Islet of Langerhans (tissue), 1 donor: ENCODE data around the gene COX6B2.
A peak's percentile ranks its signal among the peaks of the same experiment; 100 is the strongest.
"Not testable (repeated sequence)": the region's sequence is repeated elsewhere in the genome, so short reads cannot be mapped to it uniquely, and the experiment has no call there.

ENCODE experiments used
- FAIRE-seq: peaks from one replicate; lab custom pipeline; 2011; peaks lifted over from hg19 to GRCh38; lab: Jason Lieb, UNC

COX6B2 gene

DNA sequence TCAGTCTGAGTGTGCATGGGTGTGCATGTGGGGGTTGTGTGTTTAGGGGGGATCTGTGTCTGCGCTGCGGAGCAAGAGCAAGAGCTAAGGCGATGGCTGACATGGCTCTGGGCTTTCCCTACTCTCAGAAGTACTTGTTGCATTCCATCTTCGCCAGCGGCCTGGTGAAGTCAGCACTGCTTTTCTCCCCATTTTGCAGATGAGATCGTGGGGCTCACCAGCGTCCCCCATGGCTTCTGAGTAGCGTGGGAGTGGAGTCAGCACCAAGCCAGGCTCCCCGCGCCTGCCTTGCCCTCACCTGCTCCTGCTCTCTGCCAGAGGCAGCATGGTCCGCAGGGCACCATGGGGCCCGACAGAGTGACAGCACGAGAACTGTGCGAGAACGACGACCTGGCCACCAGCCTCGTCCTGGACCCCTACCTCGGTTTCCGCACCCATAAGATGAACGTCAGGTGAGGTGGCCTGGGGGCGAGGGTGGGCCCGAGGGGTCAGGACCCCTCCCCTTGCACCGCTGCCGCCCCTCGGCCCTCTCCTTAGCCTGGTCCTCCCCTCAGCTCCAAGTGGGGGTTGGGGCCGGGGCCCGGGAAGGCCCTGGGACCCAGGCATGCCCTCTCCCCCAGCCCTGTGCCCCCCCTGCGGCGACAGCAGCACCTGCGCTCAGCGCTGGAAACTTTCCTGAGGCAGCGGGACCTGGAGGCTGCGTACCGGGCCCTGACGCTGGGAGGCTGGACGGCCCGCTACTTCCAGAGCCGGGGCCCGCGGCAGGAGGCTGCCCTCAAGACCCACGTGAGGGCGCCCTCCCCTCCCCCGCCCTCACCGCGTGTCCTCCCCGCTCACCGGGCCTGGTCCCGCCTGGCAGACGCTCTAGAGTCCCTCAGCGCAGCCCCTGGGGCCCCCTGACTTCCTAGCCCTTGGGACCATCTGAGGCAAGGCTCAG is 12.7 kb downstream of the COX6B2 start:
- no peak for FAIRE-seq

- no peak for FAIRE-seq
Observed at GRCh38 chr19:55341171-55341588, 13.3 kb downstream of the COX6B2 start.

GRCh38 chr19:55340784-55341147 is 13.8 kb downstream of the COX6B2 start:
- no peak for FAIRE-seq

- no peak for FAIRE-seq
Observed at GRCh38 chr19:55339889-55340783, 14.4 kb downstream of the COX6B2 start.

DNA sequence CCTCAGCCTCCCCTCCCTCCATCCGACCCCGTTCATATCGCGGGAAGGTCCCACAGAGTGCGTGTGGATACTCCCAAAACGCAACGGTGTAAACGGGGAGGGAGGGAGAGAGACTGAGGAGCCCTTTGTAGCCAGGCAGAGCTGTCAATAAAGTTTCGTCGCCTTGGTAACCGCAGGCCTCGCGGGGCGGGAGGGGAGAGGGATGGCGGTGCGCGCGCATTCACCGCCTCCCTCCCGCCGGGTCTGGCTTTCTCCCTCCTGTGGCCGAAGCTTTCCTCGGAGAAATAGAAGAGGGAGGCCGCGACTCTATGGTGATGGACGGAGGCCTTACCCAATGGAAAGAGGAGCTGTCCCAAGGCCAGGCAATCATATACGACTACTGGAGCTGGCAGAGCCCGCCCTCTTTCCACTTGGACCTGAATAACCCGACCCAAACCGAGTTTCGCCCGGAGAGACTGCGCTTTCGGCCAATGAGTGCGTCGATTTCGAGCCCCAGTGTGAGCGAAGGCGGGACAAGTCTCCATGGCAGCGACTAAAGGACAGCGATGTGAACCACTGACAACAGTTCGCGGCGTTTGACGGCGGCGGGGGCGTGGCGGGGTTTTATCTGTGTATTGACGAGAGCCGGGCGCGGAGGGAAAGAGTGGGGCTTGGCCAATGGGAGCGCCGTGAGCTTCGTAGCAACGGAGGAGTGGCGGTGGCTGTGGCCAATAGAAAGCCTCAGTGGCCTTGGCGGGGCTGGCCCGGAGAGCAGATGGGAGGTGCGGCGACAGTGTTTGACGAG is 15.2 kb downstream of the COX6B2 start, which contains the start of gene KMT5C:
Gene KMT5C (plus strand): TSS at position 772 of the 784 bp plus-strand sequence. CDS start 2,061 bp downstream, outside the sequence.
- peak; percentile 98 for FAIRE-seq

GRCh38 chr19:55336101-55336500 is 18.4 kb downstream of the COX6B2 start:
- no peak for FAIRE-seq

- no peak for FAIRE-seq
Observed at GRCh38 chr19:55333870-55334269, 20.6 kb downstream of the COX6B2 start.

GRCh38 chr19:55329791-55330190 is 24.7 kb downstream of the COX6B2 start:
- FAIRE-seq = not testable (repeated sequence)

DNA sequence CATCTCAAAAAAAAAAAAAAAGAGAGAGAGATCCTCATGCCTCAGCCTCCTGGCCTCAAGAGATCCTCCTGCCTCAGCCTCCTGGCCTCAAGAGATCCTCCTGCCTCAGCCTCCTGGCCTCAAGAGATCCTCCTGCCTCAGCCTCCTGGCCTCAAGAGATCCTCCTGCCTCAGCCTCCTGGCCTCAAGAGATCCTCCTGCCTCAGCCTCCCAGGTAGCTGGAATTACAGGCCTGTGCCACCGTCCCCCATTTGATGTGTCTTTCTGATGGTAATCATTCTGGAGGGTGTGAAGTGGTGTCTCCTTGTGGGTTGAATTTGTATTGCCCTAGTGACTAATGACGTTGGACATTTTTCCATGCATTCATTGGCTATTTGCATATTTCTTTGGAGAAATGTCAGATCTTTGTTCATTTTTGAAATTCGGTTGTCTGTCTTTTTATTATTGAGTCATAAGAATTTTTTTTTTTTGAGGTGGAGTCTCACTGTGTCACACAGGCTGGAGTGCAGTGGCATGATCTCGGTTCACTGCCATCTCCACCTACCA is 25.7 kb downstream of the COX6B2 start:
- not testable (repeated sequence) for FAIRE-seq

DNA sequence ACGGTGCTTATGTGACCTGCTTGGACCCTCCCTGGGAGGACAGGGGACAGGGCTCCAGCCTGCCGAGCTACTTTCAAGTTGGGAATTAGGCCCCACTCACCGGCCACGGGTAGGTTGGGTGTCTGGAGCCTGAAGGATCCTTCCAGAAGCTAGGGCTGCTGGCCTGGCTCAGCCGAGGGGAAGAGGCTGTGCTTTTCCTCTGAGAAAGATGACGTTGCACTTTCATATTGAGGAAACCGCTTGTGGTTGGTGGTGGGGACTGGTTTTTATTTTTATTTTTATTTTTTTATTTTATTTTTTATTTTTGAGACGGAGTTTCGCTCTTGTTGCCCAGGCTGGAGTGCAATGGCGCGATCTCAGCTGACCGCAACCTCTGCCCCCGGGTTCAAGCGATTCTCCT is 29.3 kb downstream of the COX6B2 start, which contains the start of gene TMEM150B:
Gene TMEM150B (minus strand): TSS at position 170 of the 400 bp plus-strand sequence. CDS start 4,305 bp downstream, outside the sequence.
- FAIRE-seq = no peak

- no peak for FAIRE-seq
Observed at GRCh38 chr19:55324662-55325061, 29.9 kb downstream of the COX6B2 start.

- FAIRE-seq = no peak
Observed at GRCh38 chr19:55322204-55322885, 32.2 kb downstream of the COX6B2 start.

GRCh38 chr19:55321466-55322137 is 32.9 kb downstream of the COX6B2 start:
- no peak for FAIRE-seq

DNA sequence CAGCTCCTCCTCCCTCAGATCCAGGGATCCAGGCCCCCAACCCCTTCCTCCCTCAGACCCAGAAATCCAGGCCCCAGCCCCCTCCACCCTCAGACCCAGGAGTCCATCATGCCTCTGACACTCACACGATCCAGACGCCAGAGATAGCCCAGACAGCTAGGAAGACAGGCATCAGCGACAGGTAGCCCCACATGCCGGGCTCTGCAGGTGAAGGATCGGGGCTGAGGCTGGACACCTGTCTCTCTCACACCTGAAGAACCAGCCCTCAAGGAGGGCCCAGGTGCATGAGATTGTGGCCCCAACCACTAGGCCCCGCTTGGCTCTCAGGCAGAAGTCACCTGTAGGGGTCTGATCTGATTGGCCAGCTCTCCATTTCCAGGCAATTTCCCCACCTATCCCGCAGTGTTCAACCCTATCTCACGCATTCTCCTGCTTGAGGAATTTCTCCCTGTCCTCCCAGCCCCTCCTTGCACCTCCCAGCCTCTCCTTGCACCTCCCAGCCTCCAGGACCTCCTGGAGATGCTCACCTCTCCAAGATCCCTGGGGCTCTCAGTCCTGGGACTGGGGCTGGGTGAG is 33.6 kb downstream of the COX6B2 start:
- no peak for FAIRE-seq

- FAIRE-seq = no peak
Observed at GRCh38 chr19:55319785-55320184, 34.7 kb downstream of the COX6B2 start.

DNA sequence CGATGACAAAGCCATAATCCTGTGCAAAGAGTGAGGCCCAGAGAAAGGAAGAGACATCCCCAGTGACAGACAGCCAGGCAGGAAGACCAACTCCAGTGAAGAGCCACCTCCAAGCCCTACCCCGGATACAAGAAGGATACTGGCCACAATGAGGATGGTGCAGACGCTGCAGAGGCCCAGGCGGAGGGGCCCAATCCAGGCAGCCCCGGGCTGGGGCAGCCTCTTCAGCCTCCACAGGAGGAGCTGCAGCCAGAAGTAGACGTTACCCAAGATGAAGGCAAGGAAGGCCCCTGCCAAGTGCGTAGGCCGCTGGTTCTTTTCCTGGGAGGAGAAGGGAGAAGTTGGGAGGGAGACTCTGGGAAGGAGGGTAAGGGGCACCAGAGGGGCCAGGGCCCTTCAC is 37.9 kb downstream of the COX6B2 start:
- no peak for FAIRE-seq

GRCh38 chr19:55315956-55316525 is 38.5 kb downstream of the COX6B2 start:
- FAIRE-seq = no peak

GRCh38 chr19:55314396-55314795 is 40.1 kb downstream of the COX6B2 start:
- FAIRE-seq = no peak

DNA sequence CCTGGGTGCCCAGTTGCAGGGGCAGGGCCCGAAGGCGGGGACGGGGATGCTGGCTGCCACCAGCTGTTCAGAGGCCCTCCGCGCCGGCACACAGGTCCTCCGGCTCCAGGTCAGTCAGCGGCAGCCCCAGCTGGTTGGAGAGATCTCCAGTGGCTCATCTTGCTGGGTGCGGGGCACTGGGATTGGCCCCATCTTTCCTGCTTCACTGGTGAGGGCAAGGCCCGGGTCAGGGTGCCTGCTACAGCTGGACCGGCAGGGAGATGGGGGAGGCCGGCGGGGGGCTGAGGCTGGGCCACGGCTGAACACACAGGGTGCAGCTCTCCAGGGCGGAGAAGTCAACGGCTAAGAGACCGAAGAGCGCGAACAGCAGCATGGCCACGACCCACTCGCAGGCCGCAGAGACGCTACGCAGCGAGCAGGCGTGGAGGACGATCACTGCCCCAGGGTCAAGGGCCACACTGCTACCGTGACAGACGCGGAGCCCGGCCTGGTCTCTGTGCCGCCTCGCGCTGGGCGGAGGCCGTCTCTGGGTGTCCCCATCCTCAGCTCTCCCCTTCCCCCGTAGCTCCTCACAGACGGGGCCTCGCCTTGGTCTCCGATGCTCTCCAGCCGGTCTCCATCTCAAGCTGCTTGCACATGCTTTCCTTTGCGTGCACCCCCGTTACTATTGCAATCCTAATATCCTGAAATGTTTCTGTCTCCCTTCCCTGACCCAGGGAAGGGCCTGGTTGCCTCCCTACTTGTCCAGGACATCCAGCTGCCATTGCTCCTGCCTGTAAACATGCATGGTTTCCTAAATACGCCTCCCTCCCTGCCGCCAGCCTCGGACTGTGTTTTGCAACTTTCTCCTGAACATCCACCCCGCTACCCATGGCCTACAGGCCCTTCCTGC is 41.7 kb downstream of the COX6B2 start:
- FAIRE-seq = no peak
